ENCODE results near the gene SPATA13.
"Not testable (repeated sequence)": the region's sequence is repeated elsewhere in the genome, so short reads cannot be mapped to it uniquely, and the experiment has no call there.

The SPATA13 gene

GRCh38 chr13:24205076-24205475 lies 44.6 kb downstream of the SPATA13 start:
- H3K36me3 Mint-ChIP-seq; H3K4me3 Mint-ChIP-seq; H3K27ac Mint-ChIP-seq; ATAC-seq (ENCODE audit: low read depth); H3K9me3 Mint-ChIP-seq; DNase-seq (ENCODE audit: low spot score in 2 of 2): not testable (repeated sequence)
- Mint-ChIP-seq H3K4me1 (peaks cover 11% of the 10 kb centered on the region), H3K27me3 (peaks cover 11% of the 10 kb centered on the region)

DNA sequence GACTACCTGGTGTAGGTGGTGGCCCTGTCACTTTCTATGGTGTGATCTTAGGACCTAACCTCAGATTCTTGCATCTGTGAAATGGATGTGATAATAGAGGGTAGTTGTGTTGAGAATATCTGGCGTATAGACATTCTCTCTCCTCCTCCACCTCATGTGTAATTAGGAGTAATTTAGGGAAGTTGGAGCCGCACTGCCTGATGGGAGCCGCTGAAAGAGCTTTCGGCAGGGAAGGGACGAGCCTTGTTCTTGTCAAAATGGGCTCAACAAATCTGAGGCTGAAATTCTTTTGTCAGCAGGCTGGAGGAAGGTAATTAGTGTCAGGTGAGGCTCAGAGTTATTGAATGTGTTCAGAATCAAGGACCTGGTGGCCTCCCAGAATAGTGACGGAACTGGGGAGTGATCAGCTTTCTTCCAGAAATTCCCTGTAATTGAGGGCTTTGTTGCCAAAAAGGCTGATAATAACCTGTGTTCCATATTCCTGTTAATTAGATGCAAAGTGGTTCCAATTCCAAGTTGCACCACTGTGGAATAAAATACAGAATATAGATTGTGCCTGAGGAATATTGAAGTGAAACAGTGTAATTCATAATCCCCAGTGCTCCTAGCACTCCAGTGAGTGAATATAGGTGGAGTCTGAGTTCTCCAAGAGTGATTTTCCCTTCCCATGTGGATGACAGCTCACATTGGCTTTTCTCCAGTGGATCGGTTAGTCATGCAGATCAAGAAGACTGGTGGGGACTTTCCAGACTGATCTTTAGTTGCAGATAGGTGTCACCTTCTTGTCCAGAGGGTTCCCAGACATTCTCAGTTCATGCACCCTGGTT lies 47.5 kb downstream of the SPATA13 start:
- Mint-ChIP-seq H3K4me3 (no peak overlapping the region), H3K4me1 (peaks cover 11% of the 10 kb centered on the region), H3K36me3 (no peaks in the 10 kb centered on the region), H3K27ac (no peak overlapping the region), H3K9me3 (no peaks in the 10 kb centered on the region), H3K27me3 (peaks cover 12% of the 10 kb centered on the region)
- no peak for ATAC-seq (ENCODE audit: low read depth)
- no peak for DNase-seq (ENCODE audit: low spot score in 2 of 2)

GRCh38 chr13:24209138-24209537 lies 48.6 kb downstream of the SPATA13 start:
- no peaks in the 10 kb centered on the region for H3K9me3 Mint-ChIP-seq
- no peak overlapping the region for H3K4me3 Mint-ChIP-seq
- peaks cover 11% of the 10 kb centered on the region for H3K27me3 Mint-ChIP-seq
- no peak overlapping the region for H3K27ac Mint-ChIP-seq
- H3K4me1 Mint-ChIP-seq: peaks cover 5% of the 10 kb centered on the region
- H3K36me3 Mint-ChIP-seq: no peaks in the 10 kb centered on the region
- no peak for DNase-seq (ENCODE audit: low spot score in 2 of 2)
- no peak for ATAC-seq (ENCODE audit: low read depth)

DNA sequence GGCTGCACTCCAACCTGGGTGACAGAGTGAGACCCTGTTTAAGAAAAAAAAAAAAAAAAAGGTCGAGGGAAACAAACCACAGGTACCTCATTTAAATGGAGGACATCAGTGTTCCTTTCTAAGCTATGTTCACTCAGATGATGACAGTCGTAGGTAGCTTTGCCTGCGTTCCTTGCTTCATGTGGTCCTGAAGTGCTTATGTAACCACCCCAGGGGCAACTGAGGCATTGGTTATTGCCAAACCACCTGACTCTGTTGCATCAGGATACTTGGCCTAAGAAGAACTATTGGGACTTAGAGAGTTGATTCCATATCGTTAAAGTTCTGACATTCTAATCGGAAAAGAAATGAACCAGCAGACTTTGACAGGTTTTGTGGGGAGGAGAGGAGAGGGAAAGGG lies 51.7 kb downstream of the SPATA13 start:
- Mint-ChIP-seq H3K4me1 (peaks cover 9% of the 10 kb centered on the region), H3K27me3 (peaks cover 3% of the 10 kb centered on the region), H3K9me3 (no peaks in the 10 kb centered on the region), H3K27ac (no peak overlapping the region), H3K36me3 (no peaks in the 10 kb centered on the region), H3K4me3 (no peak overlapping the region)
- ATAC-seq (ENCODE audit: low read depth) (no peak), DNase-seq (ENCODE audit: low spot score in 2 of 2) (no peak)

DNA sequence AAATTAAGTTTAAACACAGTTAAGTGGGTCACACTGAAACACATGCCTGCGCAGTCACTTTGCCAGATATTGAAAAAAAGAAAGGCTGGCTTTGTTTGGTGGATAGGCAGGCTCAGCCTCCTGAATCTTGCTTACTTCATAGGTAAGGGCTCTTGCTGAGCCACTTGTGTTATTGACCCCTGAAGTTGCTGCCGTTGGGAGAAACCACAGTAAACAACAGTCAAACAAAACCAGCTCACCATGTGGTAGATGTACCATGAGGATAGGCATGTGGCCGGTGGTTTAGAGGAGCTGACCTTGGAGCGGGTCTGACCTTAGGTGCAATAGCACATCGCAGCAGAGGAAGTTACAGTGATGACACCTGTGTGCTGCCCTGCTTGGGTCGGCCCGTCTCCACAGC lies 52.2 kb downstream of the SPATA13 start:
- peaks cover 12% of the 10 kb centered on the region for H3K4me1 Mint-ChIP-seq
- H3K9me3 Mint-ChIP-seq: no peaks in the 10 kb centered on the region
- no peak for ATAC-seq (ENCODE audit: low read depth)
- H3K27me3 Mint-ChIP-seq: peaks cover 3% of the 10 kb centered on the region
- H3K27ac Mint-ChIP-seq: no peak overlapping the region
- no peaks in the 10 kb centered on the region for H3K36me3 Mint-ChIP-seq
- no peak for DNase-seq (ENCODE audit: low spot score in 2 of 2)
- H3K4me3 Mint-ChIP-seq: no peak overlapping the region

DNA sequence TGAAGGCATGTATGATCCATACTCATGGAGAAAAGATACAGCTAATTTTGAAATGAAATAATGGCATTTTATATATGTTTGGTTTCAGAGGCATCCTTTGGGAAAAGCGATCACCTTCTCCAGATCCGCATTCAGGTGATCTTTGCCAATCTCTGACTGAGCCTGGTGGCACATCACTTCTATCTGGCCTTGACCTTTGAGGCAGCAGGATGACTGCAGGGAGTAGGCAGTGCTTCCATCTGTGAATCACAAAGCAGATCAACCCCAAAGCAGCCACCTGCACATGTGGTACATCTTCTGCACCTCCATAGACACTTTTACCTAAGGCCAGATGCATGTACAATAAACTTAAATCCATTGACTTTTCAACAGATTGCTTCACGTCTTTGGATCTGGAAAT lies 53.4 kb downstream of the SPATA13 start:
- Mint-ChIP-seq H3K9me3 (no peaks in the 10 kb centered on the region), H3K4me3 (no peak overlapping the region), H3K4me1 (peaks cover 16% of the 10 kb centered on the region), H3K27me3 (peaks cover 3% of the 10 kb centered on the region), H3K36me3 (no peaks in the 10 kb centered on the region), H3K27ac (no peak overlapping the region)
- ATAC-seq (ENCODE audit: low read depth) (no peak), DNase-seq (ENCODE audit: low spot score in 2 of 2) (no peak)

- Mint-ChIP-seq H3K27me3 (peaks cover 3% of the 10 kb centered on the region), H3K36me3 (no peaks in the 10 kb centered on the region), H3K27ac (peak overlapping the region; percentile 28), H3K9me3 (no peaks in the 10 kb centered on the region), H3K4me3 (no peak overlapping the region), H3K4me1 (peaks cover 16% of the 10 kb centered on the region)
- DNase-seq (ENCODE audit: low spot score in 2 of 2): no peak
- peak; percentile 84 for ATAC-seq (ENCODE audit: low read depth)
These were observed 54.0 kb downstream of the SPATA13 start for GRCh38 chr13:24214528-24214927.

GRCh38 chr13:24215126-24215525 lies 54.6 kb downstream of the SPATA13 start:
- no peak for DNase-seq (ENCODE audit: low spot score in 2 of 2)
- Mint-ChIP-seq H3K27me3 (peaks cover 3% of the 10 kb centered on the region), H3K4me3 (peak overlapping the region; percentile 21), H3K36me3 (no peaks in the 10 kb centered on the region), H3K9me3 (no peaks in the 10 kb centered on the region), H3K4me1 (peaks cover 19% of the 10 kb centered on the region), H3K27ac (peak overlapping the region; percentile 28)
- peak; percentile 47 for ATAC-seq (ENCODE audit: low read depth)

DNA sequence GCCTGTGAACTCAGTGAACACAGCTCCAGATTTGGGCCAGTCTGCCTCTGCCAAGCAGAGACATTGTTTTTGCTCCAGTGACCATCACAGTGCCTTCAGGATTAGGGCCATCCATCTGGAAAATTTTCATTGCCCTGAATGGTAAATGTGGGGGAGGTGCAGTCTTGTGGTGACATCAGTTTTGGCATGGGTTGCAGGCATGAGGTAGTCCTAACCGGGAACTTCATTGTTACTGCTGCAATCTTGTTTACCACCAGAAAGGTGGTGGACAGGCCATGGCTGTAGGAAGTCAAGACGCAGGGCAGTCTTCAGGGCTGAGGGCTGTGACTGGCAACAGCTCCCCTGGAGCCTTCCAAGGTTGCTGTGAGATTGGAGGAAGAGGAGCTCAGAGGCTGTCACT lies 55.2 kb downstream of the SPATA13 start:
- Mint-ChIP-seq H3K27me3 (peaks cover 3% of the 10 kb centered on the region), H3K9me3 (no peaks in the 10 kb centered on the region), H3K36me3 (no peaks in the 10 kb centered on the region), H3K4me3 (no peak overlapping the region), H3K27ac (no peak overlapping the region), H3K4me1 (peaks cover 20% of the 10 kb centered on the region)
- ATAC-seq (ENCODE audit: low read depth): no peak
- DNase-seq (ENCODE audit: low spot score in 2 of 2): no peak

GRCh38 chr13:24216176-24216575 lies 55.7 kb downstream of the SPATA13 start:
- H3K27ac Mint-ChIP-seq: no peak overlapping the region
- no peak overlapping the region for H3K4me3 Mint-ChIP-seq
- ATAC-seq (ENCODE audit: low read depth) (no peak), DNase-seq (ENCODE audit: low spot score in 2 of 2) (no peak)
- peaks cover 20% of the 10 kb centered on the region for H3K4me1 Mint-ChIP-seq
- no peaks in the 10 kb centered on the region for H3K9me3 Mint-ChIP-seq
- H3K36me3 Mint-ChIP-seq: no peaks in the 10 kb centered on the region
- peaks cover 3% of the 10 kb centered on the region for H3K27me3 Mint-ChIP-seq

DNA sequence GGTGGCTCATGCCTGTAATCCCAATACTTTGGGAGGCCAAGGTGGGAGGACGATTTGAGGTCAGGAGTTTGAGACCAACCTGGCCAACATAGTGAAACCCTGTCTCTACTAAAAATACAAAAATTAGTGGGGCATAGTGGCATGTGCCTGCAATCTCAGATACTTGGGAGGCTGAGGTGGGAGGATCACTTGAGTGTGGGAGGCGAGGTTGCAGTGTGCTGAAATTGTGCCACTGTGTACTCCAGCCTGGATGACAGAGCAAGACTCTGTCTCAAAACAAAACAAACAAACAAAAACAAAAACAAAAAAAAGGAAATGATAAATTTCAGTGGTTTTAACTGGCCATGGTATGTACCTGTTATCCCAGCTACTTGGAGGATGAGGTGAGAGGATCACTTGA lies 56.3 kb downstream of the SPATA13 start:
- not testable (repeated sequence) for H3K27ac Mint-ChIP-seq; H3K9me3 Mint-ChIP-seq; H3K36me3 Mint-ChIP-seq; ATAC-seq (ENCODE audit: low read depth); H3K27me3 Mint-ChIP-seq; DNase-seq (ENCODE audit: low spot score in 2 of 2); H3K4me3 Mint-ChIP-seq
- peaks cover 20% of the 10 kb centered on the region for H3K4me1 Mint-ChIP-seq

DNA sequence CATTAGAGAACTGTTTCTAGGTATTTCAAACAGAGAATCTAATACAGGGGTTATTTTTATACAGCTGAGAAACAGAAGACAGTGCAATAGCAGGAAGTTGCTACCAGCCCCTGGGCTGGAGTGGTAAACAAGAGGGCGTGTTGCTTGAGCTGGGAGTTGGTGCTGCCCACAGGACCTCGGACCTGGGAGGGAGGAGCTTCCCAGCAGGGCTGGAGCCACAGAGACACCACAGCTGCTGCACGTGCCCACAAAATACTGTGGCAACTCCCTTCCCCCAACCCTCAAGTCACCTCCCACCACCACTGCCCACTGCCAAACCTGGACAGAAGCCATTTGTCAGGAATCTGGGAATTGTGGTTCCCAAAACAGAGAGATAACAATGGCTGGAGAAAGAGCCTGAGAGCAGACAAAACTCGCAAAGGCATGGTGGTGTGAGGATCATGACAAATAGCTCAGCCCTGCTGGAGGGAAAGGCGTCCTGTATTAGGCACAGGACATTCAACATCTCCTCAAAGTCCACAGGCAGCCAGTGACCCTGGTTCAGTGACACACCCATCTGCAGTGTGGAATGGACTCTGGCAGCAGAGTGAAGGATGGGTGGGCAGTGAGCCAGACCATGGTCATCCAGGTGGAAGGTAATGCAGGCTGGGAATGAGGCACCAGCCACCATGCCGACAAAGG lies 57.2 kb downstream of the SPATA13 start:
- H3K4me1 Mint-ChIP-seq: peaks cover 20% of the 10 kb centered on the region
- no peak overlapping the region for H3K4me3 Mint-ChIP-seq
- no peaks in the 10 kb centered on the region for H3K36me3 Mint-ChIP-seq
- no peaks in the 10 kb centered on the region for H3K9me3 Mint-ChIP-seq
- peaks cover 3% of the 10 kb centered on the region for H3K27me3 Mint-ChIP-seq
- H3K27ac Mint-ChIP-seq: no peak overlapping the region
- DNase-seq (ENCODE audit: low spot score in 2 of 2) (no peak), ATAC-seq (ENCODE audit: low read depth) (no peak)

DNA sequence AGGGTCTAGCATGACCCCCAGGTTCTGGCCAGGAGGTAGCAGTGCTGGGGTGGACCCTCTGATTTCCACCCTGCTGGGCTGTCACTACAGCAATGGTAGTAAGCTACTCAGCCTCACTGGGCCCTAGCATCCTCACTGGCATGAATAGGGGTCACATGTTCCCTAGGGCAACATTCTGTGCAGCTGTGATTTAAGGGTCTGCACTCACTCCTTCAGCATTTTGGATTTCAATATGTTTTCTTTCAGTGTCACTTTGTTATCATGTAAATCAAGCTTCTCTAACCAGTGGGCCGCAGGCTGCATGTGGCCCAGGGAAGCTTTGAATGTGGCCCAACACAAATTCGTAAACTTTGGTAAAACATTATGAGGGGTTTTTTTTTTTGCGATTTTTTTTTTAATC lies 57.8 kb downstream of the SPATA13 start:
- H3K4me3 Mint-ChIP-seq: no peak overlapping the region
- H3K27ac Mint-ChIP-seq: no peak overlapping the region
- DNase-seq (ENCODE audit: low spot score in 2 of 2): no peak
- no peaks in the 10 kb centered on the region for H3K9me3 Mint-ChIP-seq
- H3K4me1 Mint-ChIP-seq: peaks cover 20% of the 10 kb centered on the region
- no peak for ATAC-seq (ENCODE audit: low read depth)
- no peaks in the 10 kb centered on the region for H3K27me3 Mint-ChIP-seq
- H3K36me3 Mint-ChIP-seq: no peaks in the 10 kb centered on the region

DNA sequence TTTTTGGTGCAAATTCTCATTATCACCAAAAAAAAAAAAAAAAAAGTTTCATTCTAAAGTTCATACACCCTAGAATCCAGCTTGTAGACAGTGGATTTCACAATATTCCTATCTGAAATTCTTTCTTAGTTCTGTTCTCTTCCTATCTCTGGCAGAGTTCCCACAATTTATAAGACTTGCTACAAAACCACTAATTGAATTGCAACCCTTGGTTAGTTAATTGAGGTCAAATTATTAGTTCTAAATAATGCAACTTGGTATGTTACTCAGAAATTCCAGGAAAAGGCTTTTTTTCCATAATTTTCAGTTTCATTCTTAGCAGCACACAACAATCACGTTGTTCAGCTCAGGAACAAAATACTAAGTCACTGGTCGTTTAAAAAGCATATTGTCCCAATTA lies 58.5 kb downstream of the SPATA13 start:
- no peaks in the 10 kb centered on the region for H3K27me3 Mint-ChIP-seq
- no peak overlapping the region for H3K4me3 Mint-ChIP-seq
- no peak for DNase-seq (ENCODE audit: low spot score in 2 of 2)
- no peaks in the 10 kb centered on the region for H3K36me3 Mint-ChIP-seq
- peaks cover 20% of the 10 kb centered on the region for H3K4me1 Mint-ChIP-seq
- no peak overlapping the region for H3K27ac Mint-ChIP-seq
- ATAC-seq (ENCODE audit: low read depth): no peak
- no peaks in the 10 kb centered on the region for H3K9me3 Mint-ChIP-seq
